Inflammatory macrophage treated with lipopolysaccharide for 1 hour (primary cell): ENCODE data around the gene STARD5.

Experiments
- DNase-seq, 2 donors: peaks; one replicate each; pipeline ENCODE4 v3.0.0-alpha.2; 2020 to 2022

The STARD5 gene

DNA sequence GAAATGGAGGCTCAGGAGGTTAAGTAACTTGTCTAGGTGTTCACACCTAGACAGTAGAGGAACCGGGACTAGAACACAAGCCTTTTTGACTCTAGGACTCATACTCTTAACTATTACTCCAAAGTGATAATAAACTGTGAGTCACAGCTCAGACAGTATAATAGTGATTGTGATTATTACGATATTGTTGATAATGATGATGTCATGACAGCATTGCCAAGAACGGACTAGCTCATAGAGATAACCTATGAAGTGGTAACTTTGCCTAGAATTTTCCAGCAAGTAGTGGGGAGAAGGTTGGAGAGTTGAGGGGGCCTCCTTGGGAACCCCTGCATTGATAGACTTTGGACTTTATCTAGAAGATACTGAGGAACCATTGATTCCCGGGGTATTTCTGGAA, 34.0 kb downstream of the STARD5 start:
- DNase-seq = no peak

DNA sequence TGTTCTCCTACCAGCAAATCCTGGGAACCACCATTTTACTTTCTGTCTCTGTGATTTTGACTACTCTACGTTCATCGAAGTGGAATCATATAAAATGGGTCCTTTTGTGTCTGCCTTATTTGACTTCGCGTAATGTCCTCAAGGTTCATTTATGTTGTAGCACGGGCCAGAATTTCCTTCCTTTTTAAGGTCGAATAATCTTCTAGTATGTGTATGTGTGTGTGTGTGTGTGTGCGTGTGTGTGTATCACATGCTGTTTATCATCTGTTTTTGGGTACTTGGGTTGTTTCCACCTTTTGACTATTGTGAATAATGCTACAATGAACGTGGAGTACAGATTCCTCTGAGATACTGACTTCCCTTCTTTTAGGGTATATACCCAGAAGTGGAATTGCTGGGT, 35.3 kb downstream of the STARD5 start:
- no peak for DNase-seq

DNA sequence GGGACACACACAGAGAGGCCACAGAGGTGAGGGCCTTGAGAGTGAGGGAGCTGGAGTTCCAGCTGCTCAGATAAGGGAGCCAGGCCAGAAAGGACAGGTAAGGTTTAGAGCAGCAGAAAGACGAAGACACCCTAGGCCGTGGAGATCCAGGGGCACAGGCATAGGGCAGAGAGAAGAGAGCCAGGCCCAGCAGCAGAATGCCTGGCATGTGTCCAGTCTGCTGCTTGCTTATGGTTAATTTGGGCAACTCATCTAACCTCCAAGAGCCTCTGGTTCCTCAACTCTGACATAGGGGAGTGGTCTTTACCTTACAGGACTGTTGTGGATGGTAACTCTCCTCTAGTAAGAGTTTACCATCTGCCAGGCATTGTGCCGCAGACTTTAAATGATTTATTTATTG, 35.9 kb downstream of the STARD5 start:
- DNase-seq = no peak

DNA sequence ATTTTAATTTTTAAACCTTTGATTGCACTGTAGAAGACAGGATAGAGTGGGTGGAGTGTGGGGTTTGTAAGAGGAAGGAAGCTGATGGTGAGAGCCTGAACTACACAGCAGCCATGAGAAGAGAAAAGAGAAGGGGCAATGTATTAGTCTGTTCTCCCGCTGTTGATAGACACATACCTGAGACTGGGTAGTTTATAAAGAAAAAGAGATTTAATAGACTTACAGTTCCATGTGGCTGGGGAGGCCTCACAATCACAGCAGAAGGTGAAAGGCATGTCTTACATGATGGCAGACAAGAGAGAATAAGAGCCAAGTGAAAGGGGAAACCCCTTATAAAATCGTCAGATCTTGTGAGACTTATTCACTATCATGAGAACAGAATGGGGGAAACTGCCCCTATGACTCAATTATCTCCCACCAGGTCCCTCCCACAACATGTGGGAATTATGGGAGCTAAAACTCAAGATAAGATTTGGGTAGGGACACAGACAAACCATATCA, 37.3 kb downstream of the STARD5 start:
- peak; percentile 77 to 87 for DNase-seq

DNA sequence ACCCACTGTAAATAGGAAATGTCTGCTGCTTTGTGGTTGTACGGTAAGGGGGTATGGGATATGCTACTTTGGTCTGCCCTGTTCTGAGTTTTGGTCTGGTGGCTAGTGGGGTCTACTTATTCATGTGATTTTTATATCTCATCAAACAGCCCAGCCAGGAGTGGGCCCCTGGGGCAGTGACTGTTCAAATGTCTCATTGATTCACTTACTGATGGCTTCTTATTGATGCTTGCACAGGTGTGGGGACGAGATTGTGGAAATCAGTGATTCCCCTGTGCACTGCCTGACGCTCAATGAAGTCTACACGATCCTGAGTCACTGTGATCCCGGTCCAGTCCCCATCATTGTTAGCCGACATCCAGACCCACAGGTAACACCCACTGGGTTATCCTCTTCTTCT, 38.5 kb downstream of the STARD5 start:
- DNase-seq = no peak

DNA sequence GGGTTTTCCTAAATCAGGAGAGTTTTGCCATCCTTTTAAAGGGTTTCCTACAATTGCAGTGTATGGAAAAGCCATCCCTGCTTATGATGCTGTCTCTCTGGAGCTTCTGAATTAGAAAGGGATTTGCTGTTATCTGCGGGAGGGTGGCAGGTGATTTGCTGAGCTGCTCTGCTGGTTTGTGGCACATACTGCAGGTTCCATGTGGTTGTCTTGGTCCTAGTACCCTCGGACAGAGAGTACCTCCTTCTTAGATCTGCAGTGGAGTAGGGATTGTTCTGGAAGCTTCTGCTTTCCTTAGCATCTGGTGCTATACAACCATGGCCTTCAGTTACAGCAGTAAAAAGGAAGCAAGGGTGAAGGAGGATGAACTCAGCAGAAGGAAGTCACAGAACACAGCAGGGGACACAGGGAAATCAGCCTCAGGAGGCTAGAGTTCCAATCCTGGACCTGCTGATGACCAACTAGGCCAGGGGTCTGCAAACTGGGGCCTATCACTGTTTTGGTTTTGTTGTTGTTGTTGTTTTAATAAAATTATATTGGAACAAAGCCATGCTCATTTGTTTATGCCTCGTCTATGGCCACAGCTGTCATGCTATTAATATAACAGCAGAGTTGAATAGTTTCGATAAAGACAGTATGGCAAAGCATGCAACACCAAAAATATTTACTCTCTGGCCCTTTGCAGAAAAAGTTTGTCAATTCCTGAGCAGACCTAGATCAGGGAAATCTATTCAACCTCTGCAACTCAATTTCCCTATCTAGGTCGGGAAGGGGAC, 39.5 kb downstream of the STARD5 start:
- DNase-seq = peak; percentile 38 to 57

DNA sequence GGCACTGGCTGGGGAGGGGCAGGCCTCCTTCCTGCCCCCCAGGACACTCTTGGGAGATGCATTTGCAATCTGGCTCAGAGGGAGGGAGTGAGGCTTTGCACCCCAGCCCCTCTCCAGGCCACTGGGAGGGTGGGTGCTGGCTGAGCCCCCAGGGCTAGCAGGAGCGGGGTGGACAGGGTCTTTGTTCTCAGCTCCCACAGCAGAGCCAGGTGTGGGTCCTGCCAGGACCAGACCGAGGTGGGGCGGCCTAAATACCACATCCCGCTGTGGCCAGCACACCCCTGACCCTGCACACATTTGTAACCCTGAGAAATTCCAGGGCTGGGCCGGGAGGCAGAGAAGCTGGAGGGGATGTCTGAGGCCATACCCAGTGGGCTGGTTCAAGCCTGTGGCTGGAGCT, 41.0 kb downstream of the STARD5 start:
- DNase-seq = no peak

DNA sequence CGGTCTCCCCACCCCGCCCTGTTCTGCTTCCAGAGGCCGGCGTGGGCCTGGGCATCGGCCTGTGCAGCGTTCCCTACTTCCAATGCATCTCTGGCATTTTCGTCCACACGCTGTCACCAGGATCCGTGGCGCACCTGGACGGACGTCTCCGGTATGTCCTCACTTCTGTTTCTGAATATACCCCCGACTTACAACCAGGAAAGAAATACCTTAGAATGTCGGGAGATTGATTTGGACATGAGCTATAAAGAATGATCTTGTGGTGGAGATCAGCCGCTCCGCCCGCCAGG, 41.4 kb downstream of the STARD5 start:
- DNase-seq = no peak

DNA sequence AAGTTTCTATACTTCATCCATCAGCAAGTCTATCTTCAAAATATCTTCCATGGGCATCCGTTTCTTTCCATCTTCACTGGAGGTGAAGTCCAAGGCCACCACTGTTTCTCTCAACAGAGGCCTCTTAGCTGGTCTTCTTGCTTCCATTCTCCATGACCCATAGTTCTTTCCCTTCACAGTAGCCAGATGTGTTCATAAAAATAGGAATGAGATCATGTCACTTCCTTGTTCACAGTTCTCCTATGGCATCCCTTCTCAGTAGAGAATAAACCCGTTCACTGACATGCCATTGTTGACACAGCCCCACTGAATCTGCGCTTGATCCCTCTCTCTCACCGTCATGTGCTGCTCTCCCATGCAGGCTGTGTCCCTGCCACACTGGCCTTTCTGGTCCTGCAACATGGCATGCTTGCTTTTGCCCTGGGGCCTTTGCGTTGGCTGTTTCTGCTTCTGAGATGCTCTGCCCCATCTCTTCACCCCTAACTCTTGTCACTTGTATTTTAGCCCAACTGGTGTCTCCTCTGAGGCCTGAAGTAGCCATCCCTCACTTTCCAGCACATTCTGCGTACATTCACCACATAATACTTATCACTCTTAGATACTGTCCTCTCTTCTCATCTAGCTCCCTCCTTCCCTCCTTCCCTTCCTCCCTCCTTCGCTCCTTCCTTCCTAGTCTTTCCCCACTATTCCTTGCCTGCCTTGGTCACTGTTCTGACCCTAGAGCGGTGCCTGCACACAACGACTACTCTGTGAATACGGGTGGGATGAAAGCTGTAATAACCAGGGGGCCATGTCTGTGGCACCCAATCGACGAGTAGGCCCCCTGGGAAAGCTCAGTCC, 42.0 kb downstream of the STARD5 start:
- DNase-seq = peak in 1 of 2 donors; percentile 58

DNA sequence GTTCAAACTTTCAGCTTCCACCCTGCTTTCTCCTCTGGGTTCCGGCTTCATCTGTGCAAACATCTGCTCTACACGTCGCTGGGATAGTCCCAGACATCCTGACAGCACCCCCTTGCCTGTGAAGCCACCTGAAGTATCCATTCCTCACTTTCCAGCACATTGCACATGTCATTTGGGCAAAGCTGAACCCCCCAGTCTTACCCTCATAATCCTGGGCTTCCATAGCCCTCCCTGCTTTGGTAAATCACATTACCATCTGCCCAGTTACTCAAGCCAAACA, 42.5 kb downstream of the STARD5 start:
- DNase-seq = no peak

DNA sequence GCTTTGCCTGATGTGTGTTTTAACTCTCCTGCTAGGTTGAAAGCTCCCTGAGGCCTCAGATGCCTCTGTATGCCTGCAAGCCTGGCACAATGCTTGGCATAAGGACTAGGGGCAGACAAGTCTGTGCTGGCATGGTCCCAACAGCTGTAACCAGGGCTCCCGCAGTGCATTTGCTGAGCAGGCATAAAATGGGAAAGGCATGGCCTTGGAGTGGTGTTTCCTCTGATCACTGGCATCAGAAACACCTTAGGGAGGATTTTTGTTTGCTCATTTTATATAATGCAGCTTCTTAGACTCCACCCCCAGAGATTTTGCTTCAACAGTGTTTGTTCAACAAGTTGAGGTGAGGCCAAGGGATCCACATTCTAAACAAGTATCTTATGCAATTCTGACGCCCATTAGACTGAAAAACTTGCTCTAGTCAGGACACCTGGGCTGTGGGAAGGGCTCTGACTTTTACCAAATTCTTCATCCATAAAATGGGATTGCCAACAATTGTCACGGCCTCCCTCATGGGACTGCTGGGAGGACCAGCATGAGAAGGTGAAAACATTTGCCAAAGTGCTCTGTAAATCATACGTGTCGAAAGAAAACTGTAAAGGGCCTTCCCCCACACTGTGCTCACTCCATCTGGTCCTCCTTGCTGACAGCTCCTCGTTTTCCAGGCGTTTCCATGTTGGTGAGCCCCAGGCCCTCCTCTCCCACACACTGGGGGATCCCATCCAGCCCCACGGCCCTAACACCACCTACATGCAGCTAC, 43.1 kb downstream of the STARD5 start:
- DNase-seq = no peak

DNA sequence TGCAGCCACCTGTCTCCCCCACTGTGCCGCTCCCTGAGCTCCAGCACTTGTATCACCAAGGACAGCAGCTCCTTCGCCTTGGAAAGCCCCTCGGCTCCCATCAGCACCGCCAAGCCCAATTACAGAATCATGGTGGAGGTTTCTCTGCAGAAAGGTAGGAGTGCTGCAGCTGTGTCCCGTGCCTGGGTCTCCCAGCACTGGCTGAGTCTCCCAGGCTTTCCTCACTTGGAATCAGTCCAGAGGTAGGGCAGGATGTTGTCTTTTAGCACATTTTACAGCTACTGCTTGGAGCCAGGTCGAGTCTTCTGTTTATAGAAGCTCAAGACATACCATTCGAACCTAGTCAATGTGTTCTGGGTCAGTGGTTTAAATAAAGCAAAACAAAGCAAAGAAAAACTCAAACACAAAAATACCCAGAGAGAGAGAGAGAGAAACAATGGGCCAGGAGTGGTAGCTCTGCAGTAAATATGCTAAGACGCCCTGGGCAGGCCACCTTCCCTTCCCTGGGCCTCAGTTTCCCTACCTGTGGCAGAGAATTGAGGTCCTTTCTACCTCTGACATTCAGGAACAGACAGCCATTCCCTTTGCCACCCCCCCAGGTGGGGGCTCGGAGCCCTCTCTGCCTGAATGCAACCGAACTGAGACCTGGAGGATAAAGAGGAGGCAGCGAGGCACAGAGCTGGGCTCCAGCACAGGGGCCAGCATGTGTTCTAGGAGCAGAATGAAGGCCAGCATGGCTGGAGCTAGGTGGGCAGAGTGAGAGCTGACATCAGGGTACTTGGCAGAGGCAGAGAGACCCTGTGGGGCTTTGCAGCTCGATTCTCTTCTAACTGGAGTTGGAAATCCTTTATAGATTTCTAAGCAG, 44.1 kb downstream of the STARD5 start:
- no peak for DNase-seq

DNA sequence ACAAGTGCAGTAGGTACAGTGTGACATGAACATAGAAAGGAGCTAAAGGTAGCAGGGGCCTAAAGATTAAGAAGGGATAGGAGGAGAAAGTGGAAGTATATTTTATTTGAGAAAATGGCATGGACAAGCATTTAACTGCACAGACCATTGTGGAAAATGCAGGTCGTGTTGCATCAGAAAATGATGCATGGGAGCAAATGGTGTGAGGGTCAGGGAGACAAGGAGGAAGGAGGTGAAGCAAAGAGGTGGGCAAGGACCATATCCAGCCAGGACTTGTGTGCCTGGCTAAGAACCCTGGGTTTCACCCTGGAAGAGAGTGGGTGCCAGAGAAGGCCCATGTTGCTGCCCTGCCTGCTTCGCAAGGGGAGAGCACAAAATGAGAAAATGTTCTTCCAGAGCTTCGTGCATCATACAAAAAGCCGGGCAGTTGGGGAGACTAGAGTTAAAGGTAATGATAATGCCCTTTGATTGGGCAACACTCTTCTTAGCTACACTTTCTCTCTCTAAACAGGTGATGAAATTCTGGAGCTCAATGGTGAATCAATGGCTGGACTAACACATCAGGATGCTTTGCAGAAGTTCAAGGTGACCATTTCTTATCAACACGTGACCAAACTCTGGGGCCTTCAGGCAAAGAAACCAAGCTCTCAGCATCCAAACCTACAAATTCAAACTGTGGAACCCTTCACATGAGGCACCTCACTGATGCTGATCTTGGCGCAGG, 45.5 kb downstream of the STARD5 start:
- DNase-seq = no peak

DNA sequence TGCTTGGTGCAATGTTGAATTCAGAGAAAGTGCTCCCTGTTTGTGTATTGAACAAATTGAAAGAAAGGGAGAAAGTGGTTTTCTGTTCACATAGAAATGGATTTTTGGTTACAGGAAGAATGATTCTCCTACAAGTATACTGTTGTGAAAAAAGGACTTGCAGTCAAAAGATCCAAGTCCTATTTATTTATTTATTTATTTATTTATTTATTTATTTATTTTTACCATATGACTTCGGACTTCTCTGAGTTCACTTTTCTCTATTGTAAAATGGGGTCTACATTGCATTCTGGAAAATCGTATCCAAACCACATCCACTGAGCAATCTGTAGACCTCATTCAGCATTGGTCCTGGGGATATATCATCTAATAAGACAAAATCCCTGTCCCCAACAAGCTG, 46.1 kb downstream of the STARD5 start:
- no peak for DNase-seq

DNA sequence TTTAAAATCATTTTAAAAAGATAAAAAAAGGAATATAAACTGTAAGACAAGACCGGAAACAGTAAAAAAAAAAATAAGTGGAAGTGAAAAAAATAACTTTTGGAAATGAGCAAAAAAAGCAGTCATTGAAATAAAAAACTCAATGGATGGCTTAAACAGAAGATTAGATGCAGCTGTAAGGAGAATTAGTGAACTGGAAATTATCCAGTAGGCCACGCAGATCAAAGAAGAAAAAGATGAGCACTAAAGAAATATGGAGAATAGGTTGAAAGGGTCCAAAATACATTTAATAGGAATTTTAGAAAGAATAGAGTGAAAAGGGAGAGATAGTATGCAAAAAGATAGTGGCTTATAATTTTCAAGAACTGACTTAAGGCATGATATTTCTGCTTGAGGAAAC, 47.0 kb downstream of the STARD5 start:
- DNase-seq = no peak

DNA sequence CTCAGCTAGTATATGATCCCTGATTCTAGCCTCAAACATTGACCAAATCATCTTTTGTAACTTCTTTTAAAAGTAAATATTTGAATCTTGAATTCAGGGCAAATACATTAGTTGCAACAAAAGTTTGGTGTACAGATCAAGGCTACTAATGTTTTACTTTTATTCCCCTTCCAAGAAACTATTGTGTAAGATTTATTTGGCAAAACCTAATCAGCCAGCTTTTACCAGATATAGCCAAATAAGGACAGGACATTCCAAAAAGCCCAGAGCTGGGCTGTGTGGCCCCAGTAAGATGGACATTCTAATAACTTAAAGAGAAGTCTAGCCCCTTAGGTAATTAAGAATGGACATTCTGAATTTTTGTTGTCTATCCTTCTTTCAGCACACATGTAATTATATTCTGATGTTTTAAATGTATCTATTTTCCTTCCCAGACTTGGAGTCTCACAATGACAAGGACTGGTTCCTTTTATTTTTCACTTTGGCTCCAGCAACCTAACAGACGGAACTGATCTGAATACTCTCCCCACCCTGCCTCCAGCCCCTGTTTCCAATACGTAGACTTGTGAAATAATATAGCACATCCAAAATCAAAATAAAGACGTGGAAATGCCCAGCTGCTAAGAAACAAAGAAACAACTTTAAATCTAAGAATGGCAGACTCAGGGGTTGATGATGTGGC, 48.1 kb downstream of the STARD5 start:
- no peak for DNase-seq

DNA sequence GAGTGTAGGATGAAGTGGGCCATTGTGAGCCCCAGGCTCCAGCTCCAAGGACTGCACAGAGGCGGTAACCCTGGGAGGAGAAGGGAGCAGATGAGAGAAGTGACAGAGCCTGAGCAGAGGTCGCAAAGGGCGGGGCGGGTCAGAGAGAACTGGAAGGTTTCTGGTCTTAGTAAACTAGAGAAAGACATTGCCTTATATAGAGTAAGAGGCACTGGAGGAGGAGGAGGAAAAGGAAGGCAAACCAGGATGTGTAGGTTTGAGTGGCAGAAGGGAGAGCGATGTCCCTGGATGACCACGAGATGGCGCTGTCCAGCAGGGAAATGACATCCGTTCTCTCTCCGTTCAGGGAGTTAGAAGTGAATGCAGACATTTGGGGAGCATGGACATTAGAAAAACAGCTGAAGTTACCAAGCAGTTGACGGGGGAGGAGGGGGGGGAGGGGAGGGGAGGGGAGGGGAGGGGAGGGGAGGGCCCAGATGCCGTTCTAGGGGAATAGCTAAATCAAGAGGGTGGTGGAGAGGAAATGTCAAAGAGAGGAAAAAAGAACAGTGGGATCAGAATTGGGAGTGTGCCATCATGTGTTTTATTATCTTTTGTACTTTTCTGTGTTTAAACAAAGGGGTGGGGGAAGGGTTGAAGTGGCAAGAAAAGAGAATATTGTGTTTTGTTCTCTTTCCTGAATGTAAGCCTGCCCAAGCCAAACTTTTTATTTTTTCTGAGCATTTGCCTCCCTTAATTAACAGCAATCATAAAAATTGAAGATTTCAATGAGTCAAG, 48.8 kb downstream of the STARD5 start:
- DNase-seq = peak; percentile 85 to 95

DNA sequence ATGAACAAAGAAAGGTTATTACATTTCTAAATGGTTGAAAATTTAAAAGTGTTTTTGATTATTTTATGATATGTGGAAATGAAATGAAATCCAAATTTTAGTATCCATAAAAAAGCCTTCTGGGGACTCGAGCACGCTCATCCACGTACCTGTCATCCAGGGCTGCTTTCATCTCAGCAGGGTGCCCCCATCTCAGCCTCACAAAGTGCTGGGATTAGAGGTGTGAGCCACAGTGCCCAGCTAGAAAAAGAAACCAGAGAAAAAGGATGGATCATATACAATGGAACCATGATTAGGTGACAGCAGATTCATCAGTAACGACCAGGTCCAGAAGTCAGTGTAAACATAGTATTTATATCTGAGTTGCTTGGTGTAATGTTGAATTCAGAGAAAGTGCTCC, 49.7 kb downstream of the STARD5 start:
- DNase-seq = no peak

DNA sequence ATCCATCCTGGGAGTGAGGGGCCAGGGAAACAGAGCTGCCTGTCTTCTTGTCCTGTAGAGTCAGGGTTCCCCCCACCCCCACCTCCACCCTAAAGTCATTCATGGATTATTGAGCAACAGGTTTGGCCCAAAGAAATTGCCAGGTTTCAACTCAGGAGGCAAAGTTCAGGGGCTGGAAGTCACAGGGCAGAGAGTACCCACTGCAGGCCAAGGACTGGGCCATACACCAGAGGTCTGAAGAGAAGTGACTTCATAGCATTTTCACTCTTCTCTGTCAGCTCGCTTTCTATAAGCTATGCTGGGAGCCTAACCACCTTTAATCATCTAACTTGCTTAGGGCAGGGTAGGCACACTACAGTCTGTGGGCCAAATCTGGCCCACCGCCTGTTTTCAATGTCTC, 50.1 kb downstream of the STARD5 start:
- no peak for DNase-seq

DNA sequence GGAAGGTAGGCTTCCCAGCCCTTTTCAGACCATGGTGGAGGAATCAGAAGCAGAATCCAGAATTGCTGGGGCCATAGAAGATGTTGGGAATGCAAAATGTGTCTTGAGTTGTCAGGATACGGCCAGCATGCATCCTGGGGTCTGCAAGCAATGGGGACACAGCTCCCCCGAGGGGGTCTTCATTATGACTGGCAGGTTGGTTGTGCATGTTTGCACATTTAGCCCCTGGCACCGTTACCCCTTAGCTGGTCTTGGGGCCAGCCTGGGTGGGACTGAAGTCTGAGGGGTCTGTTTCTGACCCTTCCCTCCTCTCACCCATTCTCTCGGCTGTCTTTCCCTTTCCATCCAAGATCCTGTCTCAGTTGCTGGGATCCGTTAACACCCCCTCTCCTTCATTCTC, 50.7 kb downstream of the STARD5 start:
- no peak for DNase-seq
